Measurements from ENCODE around the gene ANKH.

DNA sequence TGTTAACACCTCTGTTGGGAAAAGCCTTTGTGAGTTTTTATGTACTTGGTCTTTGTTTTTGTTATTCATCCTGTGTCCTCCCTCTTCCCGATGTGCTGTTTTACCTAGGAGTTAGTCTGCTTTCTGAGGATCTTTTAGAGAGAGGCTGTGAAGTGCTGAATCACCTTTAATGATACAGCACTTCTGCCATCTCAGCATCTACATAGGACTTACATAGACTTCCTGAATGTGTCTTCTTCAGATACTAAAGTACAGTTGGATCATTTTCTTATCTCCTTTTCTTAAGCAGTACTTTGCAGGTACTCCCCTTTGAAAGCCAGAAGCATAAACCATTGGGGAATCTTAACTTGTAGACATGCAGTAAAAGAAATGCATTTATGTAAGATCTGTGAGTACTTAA lies 175.5 kb downstream of the ANKH start:
- TF ChIP-seq, protein P1, sequence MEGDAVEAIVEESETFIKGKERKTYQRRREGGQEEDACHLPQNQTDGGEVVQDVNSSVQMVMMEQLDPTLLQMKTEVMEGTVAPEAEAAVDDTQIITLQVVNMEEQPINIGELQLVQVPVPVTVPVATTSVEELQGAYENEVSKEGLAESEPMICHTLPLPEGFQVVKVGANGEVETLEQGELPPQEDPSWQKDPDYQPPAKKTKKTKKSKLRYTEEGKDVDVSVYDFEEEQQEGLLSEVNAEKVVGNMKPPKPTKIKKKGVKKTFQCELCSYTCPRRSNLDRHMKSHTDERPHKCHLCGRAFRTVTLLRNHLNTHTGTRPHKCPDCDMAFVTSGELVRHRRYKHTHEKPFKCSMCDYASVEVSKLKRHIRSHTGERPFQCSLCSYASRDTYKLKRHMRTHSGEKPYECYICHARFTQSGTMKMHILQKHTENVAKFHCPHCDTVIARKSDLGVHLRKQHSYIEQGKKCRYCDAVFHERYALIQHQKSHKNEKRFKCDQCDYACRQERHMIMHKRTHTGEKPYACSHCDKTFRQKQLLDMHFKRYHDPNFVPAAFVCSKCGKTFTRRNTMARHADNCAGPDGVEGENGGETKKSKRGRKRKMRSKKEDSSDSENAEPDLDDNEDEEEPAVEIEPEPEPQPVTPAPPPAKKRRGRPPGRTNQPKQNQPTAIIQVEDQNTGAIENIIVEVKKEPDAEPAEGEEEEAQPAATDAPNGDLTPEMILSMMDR (conservative IDR thresholded peaks at IDR 0.05 in 1 of 2, IDR thresholded peaks at IDR 0.05 in 1 of 2; ENCODE audit: extremely low read depth in 1 of 2, insufficient read depth in 1 of 2, low read depth in 1 of 2, low read length in 2 of 2) = no peak
- no peak for TF ChIP-seq EZH2 (IDR thresholded peaks at IDR 0.05; ENCODE audit: borderline replicate concordance, low read length)
